ENCODE measurements around the gene KATNB1.
"Not testable (repeated sequence)": the region's sequence is repeated elsewhere in the genome, so short reads cannot be mapped to it uniquely, and the experiment has no call there.

The KATNB1 gene

DNA sequence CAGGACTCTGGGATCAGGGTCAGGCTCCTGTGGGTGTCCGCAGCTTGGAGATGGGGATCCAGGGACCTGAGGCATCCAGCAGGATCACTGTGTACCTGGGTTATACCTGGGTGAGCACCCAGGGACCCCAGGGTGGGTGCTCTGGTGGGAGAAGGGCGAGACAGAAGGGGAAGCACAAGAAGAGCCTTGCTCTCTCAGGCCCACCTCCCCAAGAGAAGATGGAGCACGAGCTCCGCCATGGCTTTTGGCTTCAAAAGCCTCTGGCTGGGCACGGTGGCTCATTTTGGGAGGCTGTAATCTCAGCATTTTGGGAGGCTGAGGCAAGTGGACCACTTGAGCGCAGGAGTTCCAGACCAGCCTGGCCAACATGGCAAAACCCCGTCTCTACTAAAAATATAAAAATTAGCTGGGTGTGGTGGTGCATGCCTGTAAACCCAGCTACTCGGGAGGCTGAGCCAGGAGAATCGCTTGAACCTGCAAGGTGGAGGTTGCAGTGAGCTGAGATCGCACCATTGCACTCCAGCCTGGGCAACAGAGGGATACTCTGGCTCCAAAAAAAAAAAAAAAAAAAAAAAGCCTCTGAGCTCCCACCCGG lies 32.1 kb upstream of the KATNB1 start:
- DNase-seq = no peak

DNA sequence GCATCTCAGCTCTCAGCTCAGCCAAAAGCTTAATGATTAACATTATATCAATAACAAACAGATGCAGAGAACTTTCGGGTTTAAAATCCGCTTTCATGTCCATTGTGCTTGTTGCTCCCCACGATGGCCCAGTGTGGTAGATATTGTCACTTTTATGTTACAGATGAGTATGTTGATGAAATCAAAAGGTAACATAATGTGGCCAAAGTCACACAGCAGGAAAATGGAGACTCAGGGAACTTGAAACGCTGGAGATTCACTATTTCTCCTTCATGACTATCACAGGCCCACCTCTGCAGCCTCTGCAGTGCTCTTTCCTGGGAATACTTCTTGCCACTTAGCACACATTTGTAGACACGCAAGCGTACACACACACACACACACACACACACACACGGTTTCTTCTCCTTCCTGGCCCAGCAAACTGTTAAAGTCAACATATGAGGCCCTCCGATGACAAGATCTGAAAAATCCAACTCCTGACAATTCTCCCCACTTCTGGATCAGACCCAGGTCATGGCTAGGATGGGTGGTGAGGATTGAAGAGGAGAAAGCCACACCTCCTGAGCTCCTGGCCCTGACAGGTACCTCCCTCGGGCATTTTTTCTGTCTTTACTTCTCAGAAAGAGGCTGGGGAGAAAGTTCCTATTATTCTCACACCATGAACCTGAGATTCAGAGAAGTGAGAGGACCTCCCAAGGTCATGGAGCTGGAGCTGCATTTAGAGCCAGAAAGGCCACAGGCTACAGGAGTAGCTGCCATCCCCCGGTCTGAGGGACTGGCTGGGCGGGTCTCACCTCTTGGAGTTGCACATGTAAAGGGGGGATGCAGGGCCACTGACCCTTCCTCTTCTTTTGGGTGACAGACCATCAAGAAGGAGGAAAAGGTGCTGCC lies 31.3 kb upstream of the KATNB1 start:
- DNase-seq = no peak

DNA sequence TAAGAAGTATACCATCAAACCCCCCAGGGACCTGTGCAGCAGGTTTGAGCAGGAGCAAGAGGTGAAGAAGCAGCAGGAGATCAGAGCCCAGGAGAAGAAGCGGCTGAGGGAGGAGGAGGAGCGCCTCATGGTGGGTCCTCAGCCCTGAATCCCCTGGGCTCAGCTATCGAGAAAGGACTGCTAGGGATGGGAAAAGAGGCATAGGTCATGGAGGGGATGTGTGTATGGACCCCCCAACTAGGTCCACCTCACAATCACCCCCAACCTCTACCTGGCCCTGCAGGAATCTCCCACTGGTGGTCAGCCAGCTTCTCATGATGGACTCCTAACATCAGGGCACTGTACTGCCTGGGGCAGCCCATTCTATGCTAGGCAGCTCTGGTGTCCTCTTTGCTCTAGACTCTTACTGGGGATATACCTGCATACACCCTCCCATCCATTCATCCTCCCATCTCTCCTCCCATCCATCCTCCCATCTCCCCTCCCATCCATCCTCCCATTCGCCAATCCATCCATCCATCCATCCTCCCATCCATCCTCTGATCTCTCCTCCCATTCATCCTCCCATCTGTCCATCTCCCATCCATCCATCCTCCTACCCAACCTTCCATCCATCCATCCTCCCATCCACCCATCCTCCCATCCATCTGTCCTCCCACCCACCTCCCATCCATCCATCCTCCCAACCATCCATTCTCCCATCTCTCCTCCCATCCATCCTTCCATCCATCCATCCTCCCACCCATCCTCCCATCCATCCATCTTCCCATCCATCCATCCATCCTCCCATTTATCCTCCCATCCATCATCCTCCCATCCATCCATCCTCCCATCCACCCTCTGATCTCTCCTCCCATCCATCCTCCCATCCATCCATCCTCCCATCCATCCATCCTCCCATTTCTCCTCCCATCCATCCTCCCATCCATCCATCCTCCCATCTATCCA lies 30.4 kb upstream of the KATNB1 start:
- no peak for DNase-seq

DNA sequence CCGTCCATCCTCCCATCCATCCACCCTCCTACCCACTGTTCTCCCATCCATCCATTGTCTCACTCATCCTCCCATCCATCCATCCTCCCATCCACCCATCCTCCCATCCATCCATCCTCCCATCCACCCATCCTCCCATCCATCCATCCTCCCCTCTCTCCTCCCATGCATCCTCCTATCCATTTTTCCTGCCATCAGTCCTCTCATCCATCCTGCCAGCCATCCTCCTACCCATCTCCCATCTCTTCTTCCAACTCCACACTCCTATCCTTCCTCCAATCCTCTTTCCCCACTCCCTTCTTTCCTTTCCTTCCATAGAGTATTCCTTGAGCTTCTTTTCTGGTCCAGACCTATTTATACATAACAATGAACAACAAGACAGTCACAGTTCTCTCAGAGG lies 28.9 kb upstream of the KATNB1 start:
- no peak for DNase-seq

DNA sequence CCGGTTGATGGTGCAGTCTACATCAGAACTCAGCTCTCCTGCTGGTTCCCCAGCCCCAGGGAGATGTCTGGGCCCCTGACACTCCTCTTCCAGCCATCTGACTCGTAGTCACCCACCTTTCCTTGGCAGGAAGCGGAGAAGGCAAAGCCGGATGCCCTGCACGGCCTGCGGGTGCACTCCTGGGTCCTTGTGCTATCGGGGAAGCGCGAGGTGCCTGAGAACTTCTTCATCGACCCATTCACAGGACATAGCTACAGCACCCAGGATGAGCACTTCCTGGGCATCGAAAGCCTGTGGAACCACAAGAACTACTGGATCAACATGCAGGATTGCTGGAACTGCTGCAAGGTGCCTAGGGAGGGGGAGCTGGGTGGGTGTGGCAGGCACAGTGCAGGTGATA lies 28.2 kb upstream of the KATNB1 start:
- no peak for DNase-seq

DNA sequence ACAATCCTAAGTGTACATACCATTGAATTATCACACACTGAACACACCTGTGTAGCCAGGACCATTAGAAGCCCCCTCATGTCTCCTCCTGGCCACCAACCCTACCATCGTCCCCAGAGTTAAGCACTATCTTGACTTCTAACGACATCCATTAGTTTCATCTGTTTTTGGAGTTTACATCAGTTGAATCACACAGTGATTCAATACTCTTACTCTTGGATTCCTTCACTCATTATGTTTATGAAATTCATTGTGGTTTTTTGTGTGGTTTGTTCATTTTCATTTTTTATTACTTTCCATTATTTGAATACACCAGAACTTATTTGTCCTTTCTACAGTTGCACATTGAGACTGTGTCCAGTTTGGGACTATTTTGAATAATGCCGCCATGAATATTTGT lies 27.4 kb upstream of the KATNB1 start:
- no peak for DNase-seq

DNA sequence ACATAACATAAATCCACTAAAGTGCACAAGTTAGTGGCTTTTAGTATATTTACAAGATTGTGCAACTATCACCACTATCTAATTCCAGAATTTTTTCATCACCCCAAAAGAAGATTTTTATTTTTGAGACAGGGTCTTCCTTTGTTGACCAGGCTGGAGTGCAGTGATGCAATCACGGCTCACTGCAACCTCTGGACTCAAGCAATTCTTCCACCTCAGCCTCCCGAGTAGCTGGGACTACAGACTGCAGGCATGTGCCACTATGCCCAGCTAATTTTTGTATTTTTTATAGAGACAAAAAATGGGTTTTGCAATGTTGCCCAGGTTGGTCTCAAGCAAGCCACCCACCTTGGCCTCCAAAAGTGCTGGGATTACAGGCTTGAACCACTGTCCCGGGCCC lies 25.9 kb upstream of the KATNB1 start:
- DNase-seq = no peak

DNA sequence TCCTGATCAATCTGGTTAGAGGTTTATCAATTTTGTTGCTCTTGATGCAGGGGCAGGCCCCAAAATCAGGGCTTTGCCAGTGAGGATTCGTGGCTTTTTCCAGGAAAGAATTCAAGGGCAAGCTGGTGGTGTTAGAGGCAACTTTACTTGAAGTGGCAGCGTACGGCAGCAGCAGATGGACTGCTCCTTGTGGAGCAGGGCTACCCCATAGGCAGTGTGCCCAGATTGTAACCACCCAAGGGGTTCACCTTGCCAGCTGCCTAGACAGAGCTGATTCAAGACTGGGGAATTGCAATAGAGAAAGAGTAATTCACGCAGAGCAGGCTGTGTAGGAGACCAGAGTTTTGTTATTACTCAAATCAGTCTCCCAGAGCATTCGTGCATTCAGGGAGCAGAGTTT lies 24.2 kb upstream of the KATNB1 start:
- no peak for DNase-seq

DNA sequence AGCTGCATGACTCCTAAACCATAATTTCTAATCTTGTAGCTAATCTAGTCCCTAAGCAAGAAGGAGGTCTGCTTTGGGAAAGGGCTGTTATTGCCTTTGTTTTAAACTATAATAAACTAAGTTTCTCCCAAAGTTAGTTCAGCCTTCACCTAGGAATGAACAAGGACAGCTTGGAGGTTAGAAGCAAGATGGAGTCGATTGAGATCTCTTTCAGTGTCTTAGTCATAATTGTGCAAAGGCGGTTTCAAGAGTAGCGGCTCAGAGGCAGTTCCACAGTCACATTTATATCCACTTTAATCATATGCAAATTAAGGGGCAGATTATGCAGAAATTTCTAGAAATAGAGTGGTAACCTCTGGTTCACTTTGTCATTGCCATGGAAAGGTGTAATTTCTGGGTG lies 23.6 kb upstream of the KATNB1 start:
- DNase-seq = no peak

DNA sequence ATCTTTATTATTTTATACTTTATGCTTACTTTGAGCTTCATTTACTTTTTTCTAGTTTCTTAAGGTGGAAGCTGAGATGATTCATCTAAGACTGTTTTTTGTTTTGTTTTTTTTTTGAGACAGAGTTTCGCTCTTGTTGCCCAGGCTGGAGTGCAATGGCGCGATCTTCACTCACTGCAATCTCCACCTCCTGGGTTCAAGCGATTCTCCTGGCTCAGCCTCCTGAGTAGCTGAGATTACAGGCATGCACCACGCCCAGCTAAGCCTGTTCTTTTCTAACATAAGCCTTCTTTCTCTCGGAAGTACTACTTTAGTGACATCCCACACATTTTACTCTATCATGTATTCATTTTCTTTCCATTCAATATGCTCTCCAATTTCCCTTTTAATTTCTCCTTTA lies 23.0 kb upstream of the KATNB1 start:
- DNase-seq = not testable (repeated sequence)

DNA sequence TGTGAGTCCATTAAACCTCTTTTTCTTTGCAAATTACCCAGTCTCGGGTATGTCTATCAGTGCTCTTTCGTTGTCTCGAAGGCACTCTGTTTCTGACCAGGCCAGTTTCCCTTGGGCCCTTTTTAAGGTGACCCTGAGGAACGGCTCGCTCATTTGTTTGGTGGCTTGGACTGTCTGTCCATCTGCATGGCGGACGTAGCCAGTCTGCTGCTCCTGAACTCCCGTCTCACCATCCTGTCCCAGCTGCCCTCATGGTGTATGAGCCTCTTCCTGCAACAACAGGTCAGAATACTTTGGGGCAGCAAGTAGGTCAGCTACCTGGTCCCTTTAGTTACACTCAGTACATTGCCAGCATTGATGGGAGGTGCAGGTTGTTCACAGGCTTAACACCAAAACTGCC lies 22.0 kb upstream of the KATNB1 start:
- no peak for DNase-seq

DNA sequence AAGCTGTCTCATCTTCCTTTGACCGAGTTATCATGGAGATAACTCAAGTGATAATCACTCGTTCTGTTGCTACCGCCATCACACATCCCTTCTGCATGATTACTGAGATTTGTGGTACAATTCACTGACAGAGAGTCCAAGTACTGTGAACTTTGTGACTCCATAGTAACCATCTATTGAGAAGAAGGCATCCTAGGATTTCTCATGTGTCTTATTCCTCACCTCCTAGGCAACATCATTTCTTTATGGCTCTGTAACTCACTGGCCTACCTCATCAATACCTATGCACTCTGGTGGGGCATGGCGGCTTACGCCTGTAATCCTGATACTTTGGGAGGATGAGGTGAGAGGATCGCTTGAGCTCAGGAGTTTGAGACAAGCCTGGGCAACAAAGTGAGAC lies 21.5 kb upstream of the KATNB1 start:
- no peak for DNase-seq

DNA sequence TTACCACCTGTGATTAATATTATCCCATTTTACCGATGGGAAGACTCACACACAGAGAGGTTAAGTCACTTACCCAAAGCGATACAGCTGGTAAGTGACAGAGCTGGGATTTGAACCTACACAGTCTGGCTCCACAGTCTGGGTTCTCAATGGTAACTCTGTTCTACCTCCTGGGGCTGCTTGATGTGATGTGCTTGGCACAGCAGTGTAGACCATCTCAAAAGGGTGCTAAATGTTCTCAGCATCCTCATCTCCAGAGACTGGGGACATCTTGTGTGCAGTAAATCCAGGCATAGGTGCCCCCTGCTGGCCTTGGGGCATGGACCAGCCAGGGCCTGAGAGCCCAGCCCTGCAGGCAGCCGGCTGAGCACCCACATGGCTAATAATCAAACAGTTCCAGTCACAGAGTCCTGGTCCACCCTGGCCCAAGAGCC lies 15.4 kb upstream of the KATNB1 start:
- no peak for DNase-seq

DNA sequence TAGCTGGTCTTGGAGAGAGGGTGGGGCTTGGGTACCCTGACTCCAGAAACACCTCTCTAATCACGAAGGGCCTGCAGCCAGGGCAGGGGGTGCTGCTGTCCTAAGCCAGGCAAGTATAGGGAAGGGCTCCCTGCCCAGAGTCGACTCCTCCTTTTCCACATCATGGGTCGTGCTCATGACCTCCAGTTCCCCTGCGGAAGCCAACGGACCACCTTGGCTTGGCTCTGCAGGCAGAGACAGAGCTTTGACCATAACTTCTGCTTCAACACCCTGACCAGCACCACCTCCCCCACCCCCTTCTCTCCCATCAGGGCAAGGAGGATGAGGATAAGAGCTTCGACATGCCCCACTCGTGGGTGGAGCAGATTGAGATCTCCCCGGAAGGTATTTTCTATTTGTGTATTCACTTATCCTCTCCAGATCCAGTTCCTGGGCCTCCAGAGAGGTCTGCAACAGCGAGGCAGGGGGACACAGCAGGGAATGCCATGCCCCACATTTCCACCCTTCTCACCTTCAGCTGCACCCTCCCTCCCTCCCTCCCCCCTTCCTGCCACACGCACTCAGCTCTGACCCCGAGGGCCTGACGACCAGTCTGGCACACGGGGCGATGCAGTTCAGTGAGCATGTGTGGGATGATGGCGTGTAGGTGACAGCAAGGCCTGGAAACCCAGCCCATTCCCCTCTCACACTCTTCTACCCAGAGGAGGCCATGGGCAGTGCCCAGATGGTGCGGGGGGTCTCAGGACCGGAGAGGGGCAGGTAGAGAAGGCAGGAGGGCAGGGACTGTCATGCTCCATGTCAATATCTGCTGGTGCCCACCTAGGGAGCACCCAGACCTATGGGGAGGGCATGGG lies 14.0 kb upstream of the KATNB1 start:
- DNase-seq = no peak

DNA sequence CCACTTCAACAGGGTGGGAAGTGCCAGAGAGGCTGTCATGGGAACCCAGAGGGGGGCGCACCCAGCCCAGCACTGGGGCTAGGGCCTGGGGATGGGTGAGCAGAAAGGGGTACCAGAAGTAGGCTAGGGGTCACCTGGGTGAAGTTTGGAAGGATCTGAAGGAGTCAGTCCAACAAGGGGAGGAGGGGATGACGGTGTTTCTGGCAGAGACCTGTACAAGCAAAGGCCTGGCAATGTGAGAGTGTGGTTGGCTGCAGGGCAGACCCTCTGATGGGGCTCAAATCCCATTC lies 13.4 kb upstream of the KATNB1 start:
- DNase-seq = no peak

DNA sequence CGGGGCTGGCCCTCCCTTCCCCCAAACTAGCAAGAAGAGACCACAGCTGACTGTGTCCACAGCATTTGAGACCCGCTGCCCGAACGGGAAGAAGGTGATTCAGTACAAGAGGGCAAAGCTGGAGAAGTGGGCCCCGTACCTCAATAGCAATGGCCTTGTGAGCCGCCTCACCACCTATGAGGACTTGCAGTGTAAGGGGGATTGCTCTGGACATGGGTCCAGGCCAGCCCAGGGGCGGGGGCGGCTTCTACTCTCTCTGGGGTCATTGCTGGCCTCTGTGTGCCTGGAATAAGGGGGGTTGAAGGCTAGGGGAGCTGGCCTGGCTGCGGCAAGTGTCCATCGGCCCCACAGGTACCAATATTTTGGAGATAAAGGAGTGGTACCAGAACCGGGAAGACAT lies 12.9 kb upstream of the KATNB1 start:
- DNase-seq = no peak

DNA sequence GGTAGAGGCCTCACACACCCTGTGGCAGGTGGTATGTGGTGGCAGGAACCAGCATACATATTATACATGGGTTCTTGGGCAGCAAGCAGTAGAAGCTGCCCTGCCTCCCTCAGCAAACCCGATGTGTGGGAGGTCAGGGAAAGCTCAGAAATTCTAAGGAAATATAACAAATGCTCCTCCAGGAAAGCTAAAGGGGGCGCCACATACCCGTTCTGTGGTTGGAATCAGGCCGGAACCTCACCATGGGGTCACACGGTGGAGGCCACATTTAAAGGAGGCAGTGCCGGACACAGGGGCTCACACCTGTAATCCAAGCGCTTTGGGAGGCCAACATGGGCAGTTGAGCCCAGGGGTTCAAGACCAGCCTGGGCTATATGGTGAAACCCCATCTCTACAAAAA lies 12.4 kb upstream of the KATNB1 start:
- no peak for DNase-seq

DNA sequence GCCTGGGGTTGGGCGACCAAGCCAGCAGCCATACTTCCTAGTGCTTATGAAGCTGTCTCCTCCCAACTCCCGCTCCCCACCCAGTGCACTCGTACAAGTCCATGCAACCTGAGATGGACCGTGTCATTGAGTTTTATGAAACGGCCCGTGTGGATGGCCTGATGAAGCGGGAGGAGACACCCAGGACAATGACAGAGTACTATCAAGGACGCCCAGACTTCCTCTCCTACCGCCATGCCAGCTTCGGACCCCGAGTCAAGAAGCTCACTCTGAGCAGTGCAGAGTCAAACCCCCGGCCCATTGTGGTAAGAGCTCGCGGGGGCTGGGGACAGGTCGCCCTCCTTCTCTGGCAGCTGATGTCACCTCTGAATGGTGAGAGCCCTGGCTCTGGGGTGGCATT lies 11.0 kb upstream of the KATNB1 start:
- DNase-seq = no peak

DNA sequence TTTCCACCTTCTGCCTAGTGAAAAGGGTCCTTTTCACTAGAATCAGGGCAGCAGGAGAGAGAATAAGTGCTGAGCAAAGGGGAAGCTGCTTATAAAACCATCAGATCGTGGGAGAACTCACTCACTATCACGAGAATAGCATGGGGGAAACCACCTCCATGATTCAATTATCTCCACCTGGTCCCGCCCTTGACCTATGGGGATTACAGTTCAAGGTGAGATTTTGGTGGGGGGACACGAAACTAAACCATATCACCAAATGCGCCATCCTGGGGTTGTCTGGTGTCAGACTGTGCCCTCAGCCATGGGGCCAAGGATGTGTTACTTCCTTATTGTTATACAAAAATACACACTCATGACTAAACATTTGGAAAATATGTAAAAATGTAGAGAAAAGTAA lies 10.4 kb upstream of the KATNB1 start:
- no peak for DNase-seq

DNA sequence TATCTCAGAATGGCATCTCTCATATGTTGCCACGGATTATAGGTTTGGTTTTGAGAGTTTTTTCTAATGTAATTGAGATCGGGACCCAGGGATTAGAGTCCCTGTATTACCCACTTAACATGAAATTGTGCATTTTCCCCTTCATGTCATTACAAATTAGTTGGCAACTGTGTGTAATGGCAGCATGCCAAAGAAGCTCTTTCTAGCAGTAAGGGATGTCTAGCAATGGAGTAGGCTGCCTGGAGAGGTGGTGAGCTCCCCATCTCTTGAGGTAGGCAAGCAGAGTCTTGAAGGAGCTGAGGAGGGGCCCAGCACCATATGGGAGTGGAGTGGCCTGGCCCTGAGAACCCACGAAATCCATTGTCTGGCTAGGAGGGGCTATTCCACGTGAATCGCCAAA lies 10.0 kb upstream of the KATNB1 start:
- no peak for DNase-seq

DNA sequence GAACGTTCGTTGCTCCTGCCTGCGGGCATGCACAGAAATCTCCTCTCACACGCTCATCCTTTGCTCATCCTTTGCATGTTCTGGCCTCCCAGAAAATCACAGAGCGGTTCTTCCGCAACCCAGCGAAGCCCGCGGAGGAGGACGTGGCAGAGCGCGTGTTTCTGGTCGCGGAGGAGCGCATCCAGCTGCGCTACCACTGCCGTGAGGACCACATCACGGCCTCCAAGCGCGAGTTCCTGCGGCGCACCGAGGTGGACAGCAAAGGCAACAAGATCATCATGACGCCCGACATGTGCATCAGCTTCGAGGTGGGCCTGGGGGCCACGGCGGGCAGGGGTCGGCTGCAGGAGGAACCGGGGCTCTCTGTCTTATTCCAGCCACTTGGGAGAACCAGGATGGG lies 9.6 kb upstream of the KATNB1 start:
- DNase-seq = no peak

DNA sequence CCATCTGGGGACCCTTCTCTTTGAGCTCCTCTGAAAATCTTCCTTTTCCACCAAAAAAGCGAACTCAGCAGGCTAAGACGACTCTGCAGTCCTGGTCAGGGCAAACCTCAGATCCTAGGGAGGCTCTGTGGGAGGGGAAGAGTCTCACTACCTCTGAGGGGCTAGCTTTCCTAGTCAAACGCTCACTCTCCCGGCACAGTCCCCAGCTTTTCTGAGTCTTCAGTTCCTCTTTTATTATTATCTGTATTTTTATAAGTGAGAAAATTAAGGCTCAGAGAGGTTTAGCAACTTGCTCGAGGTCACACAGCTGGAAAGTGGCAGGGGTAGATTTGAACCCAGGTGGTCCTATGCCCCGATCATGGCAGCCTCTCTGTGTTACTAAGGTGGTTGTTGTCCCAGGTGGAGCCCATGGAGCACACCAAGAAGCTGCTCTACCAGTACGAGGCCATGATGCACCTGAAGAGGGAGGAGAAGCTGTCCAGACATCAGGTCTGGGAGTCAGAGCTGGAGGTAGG lies 9.1 kb upstream of the KATNB1 start:
- DNase-seq = no peak

DNA sequence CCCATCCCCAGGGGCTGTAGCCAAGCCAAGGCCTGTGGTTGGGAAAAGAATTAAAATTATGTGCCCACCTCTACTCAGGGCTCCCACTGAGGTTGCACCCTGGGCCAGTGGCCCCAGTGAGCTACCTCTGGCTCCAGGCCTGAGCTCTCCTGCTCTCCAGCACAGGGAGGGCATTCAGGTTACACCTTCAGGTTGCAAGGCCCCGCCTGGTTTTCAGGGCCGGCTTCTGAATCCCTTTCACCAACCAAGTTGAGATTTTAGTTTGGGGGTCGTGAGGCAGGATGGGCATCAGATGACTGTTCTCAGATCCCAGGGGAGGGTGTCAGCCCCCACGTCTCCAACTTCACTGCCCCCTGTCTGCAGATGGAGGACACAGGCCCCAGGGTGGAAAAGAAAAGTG lies 8.0 kb upstream of the KATNB1 start:
- DNase-seq = no peak

All from left hindlimb (tissue), 1 donor.